Caco-2 (cell line): ENCODE results near the gene ESD. TPM values are rescaled to one million over a fixed set of nuclear protein-coding genes. Genes with fewer than 3 reads are reported as not detected.
"Not testable (repeated sequence)": the region's sequence is repeated elsewhere in the genome, so short reads cannot be mapped to it uniquely, and the experiment has no call there.

Experiments
- BruUV-seq: library from RNA; stranded (reverse); fragments of 400-500 nt; replicated peaks from 2 replicates; lab custom pipeline; 2021; lab: Mats Ljungman, UMichigan
- CTCF ChIA-PET: fragments of 300-600 bp; sonication (Branson Sonifier 250); formaldehyde crosslinking; loops from one replicate; lab custom pipeline; 2022; ENCODE audit warnings: antibody characterized with exemption; lab: Charles Lee
- POLR2A ChIA-PET: fragments of 300-600 bp; sonication (Branson Sonifier 250); formaldehyde crosslinking; loops from one replicate; lab custom pipeline; 2022; ENCODE audit warnings: antibody characterized with exemption; lab: Charles Lee
- DNase-seq, 2 experiments: peaks; one replicate each; pipeline versions ENCODE4 v3.0.0 to v3.0.0-alpha.2; 2020 to 2022
- H3K27me3 ChIP-seq: replicated peaks from 2 replicates; pipeline ENCODE4 v1.6.0; 2011; ENCODE audit warnings: low read length; ENCODE audit not compliant: control insufficient read depth, insufficient read depth
- H3K36me3 ChIP-seq: 2 replicates; pipeline ENCODE4 v1.5.1; 2011; ENCODE audit warnings: low read length; ENCODE audit not compliant: control insufficient read depth, insufficient read depth
- H3K4me1 ChIP-seq: fragments of 250-450 bp; sonication (Bioruptor Pico); 2 replicates; pipeline ENCODE4 v1.5.1; 2020; ENCODE audit warnings: mild to moderate bottlenecking
- H3K4me3 ChIP-seq: 2 replicates; pipeline ENCODE4 v1.5.1; 2011; ENCODE audit warnings: low read depth, mild to moderate bottlenecking, control low read depth, low read length
- H3K9me3 ChIP-seq: fragments of 250-450 bp; sonication (Bioruptor Pico); 2 replicates; pipeline ENCODE4 v1.5.1; 2020; ENCODE audit warnings: mild to moderate bottlenecking, moderate library complexity
- H3K27ac Mint-ChIP-seq: one replicate; pipeline ENCODE4 v1.8.0; 2022; ENCODE audit warnings: mixed read lengths; ENCODE audit not compliant: unreplicated experiment
- H3K27me3 Mint-ChIP-seq: one replicate; pipeline ENCODE4 v1.8.0; 2022; ENCODE audit warnings: mixed read lengths; ENCODE audit not compliant: insufficient read depth, unreplicated experiment
- H3K36me3 Mint-ChIP-seq: one replicate; pipeline ENCODE4 v1.8.0; 2022; ENCODE audit warnings: mild to moderate bottlenecking, mixed read lengths; ENCODE audit not compliant: insufficient read depth, unreplicated experiment
- H3K4me1 Mint-ChIP-seq: one replicate; pipeline ENCODE4 v1.8.0; 2022; ENCODE audit warnings: low read depth, mixed read lengths; ENCODE audit not compliant: unreplicated experiment
- H3K4me3 Mint-ChIP-seq: one replicate; pipeline ENCODE4 v1.8.0; 2022; ENCODE audit warnings: mild to moderate bottlenecking, moderate library complexity, mixed read lengths; ENCODE audit not compliant: unreplicated experiment
- H3K9me3 Mint-ChIP-seq: one replicate; pipeline ENCODE4 v1.8.0; 2022; ENCODE audit warnings: mixed read lengths; ENCODE audit not compliant: unreplicated experiment
- CTCF ChIP-seq, 2 experiments: fragments of 200-600 bp in 1 of 2; IDR thresholded peaks; 1 replicate in 1 of 2; 2 replicates in 1 of 2; pipeline versions ENCODE4 v1.5.1 to v1.8.0; 2011 to 2022; ENCODE audit warnings: antibody characterized with exemption in 1 of 2, control low read depth in 1 of 2, inconsistent platforms in 1 of 2, low read depth in 1 of 2, low read length in 1 of 2, mild to moderate bottlenecking in 1 of 2, moderate library complexity in 1 of 2; ENCODE audit not compliant: insufficient read depth in 1 of 2, severe bottlenecking in 1 of 2, unreplicated experiment in 1 of 2
- intact Hi-C: fragments of 100-400 bp; cut with micrococcal nuclease; formaldehyde crosslinking; loops from one replicate; pipeline ENCODE4 v1.10.0; 2022; ENCODE audit not compliant: unreplicated experiment
- total RNA-seq: library from RNA; stranded (reverse); gene quantifications from 2 replicates; pipeline ENCODE4 v1.2.3, GENCODE V29; 2022

The ESD gene
- total RNA-seq, 1 experiment from 2014 or later, result 119 TPM

- no peaks in the 10 kb centered on the region for H3K27me3 Mint-ChIP-seq
- H3K9me3 Mint-ChIP-seq, result no peaks in the 10 kb centered on the region
- H3K4me3 ChIP-seq, result no peak overlapping the region
- H3K4me1 ChIP-seq, result no peaks in the 10 kb centered on the region
- H3K9me3 ChIP-seq, result no peaks in the 10 kb centered on the region
- H3K27ac Mint-ChIP-seq, result no peak overlapping the region
- H3K36me3 Mint-ChIP-seq, result peaks cover 50% of the 10 kb centered on the region
- H3K4me3 Mint-ChIP-seq, result no peak overlapping the region
- ChIA-PET CTCF (no interaction called here), POLR2A (no interaction called here)
- TF ChIP-seq CTCF (IDR thresholded peaks at IDR 0.05; ENCODE audit: insufficient read depth in 1 of 2, low read depth in 1 of 2, low read length in 1 of 2, severe bottlenecking in 1 of 2, unreplicated experiment in 1 of 2), result no peak
- no peak for DNase-seq
- no peaks in the 10 kb centered on the region for H3K4me1 Mint-ChIP-seq
- H3K36me3 ChIP-seq, result peaks cover 1% of the 10 kb centered on the region; the same call in 1 of the 2 replicates
- no TSS peak for BruUV-seq
- H3K27me3 ChIP-seq, result no peaks in the 10 kb centered on the region
- intact Hi-C loops, result no loop called here
Observed at GRCh38 chr13:46773541-46773940, 23.4 kb downstream of the ESD start.

GRCh38 chr13:46771693-46772092 is 25.3 kb downstream of the ESD start:
- ChIA-PET POLR2A (no interaction called here), CTCF (no interaction called here)
- H3K27me3 ChIP-seq, result no peaks in the 10 kb centered on the region
- peaks cover 1% of the 10 kb centered on the region; the same call in 1 of the 2 replicates for H3K36me3 ChIP-seq
- no peaks in the 10 kb centered on the region for H3K9me3 ChIP-seq
- Mint-ChIP-seq H3K27ac (no peak overlapping the region), H3K4me1 (no peaks in the 10 kb centered on the region), H3K9me3 (no peaks in the 10 kb centered on the region), H3K36me3 (peaks cover 39% of the 10 kb centered on the region), H3K4me3 (no peak overlapping the region), H3K27me3 (no peaks in the 10 kb centered on the region)
- H3K4me3 ChIP-seq, result no peak overlapping the region
- BruUV-seq, result no TSS peak
- no peak for TF ChIP-seq CTCF (IDR thresholded peaks at IDR 0.05; ENCODE audit: insufficient read depth in 1 of 2, low read depth in 1 of 2, low read length in 1 of 2, severe bottlenecking in 1 of 2, unreplicated experiment in 1 of 2)
- no peak for DNase-seq
- intact Hi-C loops, result no loop called here
- no peaks in the 10 kb centered on the region for H3K4me1 ChIP-seq

GRCh38 chr13:46769925-46770324 is 27.0 kb downstream of the ESD start:
- intact Hi-C loops, H3K27me3 ChIP-seq, H3K27ac Mint-ChIP-seq, CTCF ChIA-PET, H3K9me3 ChIP-seq, POLR2A ChIA-PET, BruUV-seq, H3K4me3 ChIP-seq, H3K4me3 Mint-ChIP-seq, H3K36me3 ChIP-seq, H3K4me1 Mint-ChIP-seq, DNase-seq, H3K9me3 Mint-ChIP-seq, H3K4me1 ChIP-seq, H3K27me3 Mint-ChIP-seq: not testable (repeated sequence)
- H3K36me3 Mint-ChIP-seq, result peaks cover 26% of the 10 kb centered on the region

- no TSS peak for BruUV-seq
- Mint-ChIP-seq H3K27me3 (no peaks in the 10 kb centered on the region), H3K9me3 (no peaks in the 10 kb centered on the region), H3K36me3 (no peaks in the 10 kb centered on the region), H3K27ac (no peak overlapping the region), H3K4me1 (no peaks in the 10 kb centered on the region), H3K4me3 (no peak overlapping the region)
- Histone ChIP-seq H3K4me3 (no peak overlapping the region), H3K9me3 (no peaks in the 10 kb centered on the region), H3K4me1 (no peaks in the 10 kb centered on the region), H3K27me3 (no peaks in the 10 kb centered on the region; the same call in 1 of the 2 replicates), H3K36me3 (no peaks in the 10 kb centered on the region)
- intact Hi-C loops, result no loop called here
- ChIA-PET CTCF (no interaction called here), POLR2A (no interaction called here)
- DNase-seq, result no peak
- no peak for TF ChIP-seq CTCF (IDR thresholded peaks at IDR 0.05; ENCODE audit: insufficient read depth in 1 of 2, low read depth in 1 of 2, low read length in 1 of 2, severe bottlenecking in 1 of 2, unreplicated experiment in 1 of 2)
Observed at GRCh38 chr13:46761866-46762265, 35.1 kb downstream of the ESD start.
